HL-60/S4 treated with retinoic acid at 250 ng/mL for 4 days and 3 days (cell line): ENCODE results near the gene BAHCC1.

ENCODE experiments used
- in situ Hi-C: fragments of 300-500 bp; cut with MboI; formaldehyde crosslinking; loops from 2 replicates; pipeline ENCODE4 v1.7.0; 2022; ENCODE audit warnings: low sequenced_read_pairs

BAHCC1 gene

DNA sequence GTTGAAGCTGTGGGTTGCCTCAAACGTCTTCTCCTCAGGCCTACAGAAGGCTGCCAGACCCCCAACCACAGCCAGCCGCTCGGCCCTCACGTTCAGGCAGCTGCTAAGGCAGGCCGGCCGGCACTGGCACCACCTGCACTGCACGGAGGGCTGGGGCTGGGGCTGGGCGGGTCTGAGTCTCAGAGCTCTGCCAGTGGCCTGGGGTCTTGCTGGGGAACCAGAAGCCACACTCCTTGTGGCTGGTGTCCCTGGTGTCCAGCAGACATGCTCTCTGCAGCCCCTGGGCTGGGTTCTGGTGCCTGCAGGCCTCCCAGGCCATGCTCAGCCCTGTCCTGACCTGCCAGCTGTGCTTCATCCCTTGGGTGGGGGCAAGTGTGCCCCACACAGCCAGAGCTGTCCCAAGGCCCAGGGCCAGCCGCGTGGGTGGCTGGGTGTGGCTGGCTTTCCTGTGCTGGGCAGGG, 42.0 kb downstream of the BAHCC1 start:
- in situ Hi-C loops = no loop called here

DNA sequence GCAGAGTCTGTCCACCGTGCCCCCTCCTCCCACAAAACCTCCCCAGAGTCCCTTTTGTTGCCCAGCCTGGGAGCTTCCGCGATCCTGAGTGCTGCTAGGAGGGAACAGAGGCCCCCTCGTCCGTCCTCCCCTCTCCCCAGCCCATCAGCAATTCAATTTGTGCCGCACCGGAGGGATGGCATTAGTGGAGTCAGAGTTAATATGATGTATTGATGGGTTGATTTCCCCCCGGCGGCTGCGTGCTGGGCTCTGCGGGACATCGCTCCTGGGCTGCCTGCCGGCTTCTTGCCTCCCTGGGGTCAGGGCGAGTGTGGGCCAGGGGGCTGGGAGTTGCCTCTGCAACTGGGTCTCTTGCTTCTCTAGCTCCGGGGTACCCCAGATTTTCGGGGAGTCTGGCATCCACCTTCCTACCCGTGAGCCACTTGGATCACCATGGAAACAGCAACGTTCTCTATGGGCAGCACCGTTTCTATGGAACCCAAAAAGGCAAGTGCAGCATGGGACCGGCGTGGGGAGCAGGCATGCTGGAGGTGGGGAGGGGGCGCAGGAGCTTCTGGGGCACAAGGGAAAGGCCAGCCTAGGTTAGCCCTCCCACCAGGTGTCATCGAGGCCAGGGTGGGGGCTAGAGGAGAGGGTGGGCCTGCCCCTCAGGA, 42.9 kb downstream of the BAHCC1 start:
- in situ Hi-C loops = no loop called here

DNA sequence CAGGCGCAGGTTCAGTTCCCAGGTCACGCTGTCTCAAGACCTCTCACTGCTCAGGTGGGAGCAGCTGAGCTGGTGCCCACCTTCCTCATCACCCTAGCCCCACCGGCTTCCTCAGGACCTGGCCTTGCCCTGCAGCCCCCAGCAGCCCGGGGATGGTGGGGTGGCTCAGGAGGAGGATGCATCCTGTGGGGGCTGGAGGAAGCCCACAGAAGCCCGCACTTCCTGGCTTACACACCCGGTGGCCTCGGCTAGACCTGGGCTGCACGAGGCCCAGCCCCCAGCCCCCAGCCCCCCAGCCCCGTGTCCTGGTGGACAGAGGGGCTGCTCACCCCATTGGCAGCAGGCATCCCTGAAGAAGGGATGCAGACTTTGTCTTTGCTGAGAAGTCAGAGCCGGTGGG, 43.4 kb downstream of the BAHCC1 start:
- in situ Hi-C loops = no loop called here

GRCh38 chr17:81440051-81440471, 44.8 kb downstream of the BAHCC1 start:
- in situ Hi-C loops = no loop called here

DNA sequence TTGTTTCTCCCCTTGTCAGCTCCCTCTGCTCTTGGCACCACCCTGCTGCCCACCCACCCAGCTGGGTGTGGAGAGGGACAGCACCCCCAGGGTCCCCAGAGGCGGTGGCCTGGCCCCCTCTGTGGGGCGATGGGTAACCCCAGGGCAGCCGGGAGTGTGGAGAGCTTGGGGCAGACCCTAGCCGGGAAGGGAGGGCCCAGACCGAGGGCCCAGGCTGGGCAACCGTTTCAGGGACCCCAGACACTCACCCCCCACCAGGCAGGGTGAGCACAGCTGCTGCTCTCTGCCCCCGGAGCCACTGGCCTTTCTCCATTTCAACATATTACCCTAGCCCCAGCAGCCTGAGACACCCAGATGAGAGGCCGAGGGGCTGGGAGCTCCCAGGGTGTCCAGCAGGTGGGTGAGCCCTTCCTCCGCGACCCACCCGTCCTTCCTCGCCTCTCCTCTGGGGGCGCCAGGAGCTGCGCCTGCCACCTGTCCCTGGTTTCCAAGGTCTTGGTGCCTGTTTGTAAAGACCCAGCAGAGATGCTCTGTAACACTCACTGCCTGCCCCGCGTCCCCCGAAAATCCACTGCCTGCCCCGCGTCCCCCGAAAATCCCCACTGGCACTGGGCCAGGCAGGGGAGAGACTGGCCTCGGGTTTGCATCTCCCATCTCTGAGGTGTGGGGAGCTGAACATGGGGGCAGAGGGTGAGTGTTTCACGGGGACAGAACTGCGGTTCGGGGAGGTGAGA, 45.4 kb downstream of the BAHCC1 start:
- in situ Hi-C loops = no loop called here

DNA sequence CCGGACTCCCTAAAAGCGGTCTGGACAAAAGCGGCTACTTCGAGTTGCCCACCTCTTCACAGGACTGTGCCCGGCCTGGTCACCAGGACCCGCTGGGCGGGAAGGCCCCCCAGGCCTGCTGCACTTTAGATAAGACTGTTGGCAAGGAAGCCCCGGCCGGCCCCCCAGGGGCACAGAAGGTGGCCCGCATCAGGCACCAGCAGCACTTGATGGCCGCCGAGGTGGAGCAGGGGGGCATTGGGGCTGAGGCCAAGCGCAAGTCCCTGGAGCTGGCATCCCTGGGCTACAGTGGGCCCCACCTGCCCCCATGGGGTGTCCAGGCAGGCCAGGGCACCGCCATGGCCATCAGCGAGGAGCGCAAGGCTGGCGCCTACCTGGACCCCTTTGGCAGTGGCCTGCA, 47.5 kb downstream of the BAHCC1 start:
- in situ Hi-C loops = no loop called here

DNA sequence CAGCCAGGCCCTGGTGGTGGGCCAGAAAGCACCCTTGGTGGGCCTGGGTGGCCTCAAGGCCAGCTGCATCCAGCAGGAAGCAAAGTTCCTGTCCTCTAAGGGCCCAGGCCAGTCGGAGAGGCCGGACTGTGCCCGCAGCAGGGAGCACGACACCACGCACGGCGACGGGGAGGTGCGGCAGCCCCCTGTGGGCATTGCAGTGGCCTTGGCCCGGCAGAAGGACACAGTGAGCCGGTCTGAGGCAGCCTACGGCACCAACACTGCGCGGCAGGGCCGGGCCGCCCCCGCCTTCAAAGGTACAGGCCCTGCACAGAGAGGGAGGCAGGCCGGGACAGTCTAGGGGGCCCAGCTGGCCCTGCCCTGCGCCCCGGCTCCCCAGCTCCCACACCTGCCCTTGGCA, 48.0 kb downstream of the BAHCC1 start:
- in situ Hi-C loops = no loop called here

GRCh38 chr17:81444610-81445339, 49.5 kb downstream of the BAHCC1 start:
- in situ Hi-C loops = no loop called here

DNA sequence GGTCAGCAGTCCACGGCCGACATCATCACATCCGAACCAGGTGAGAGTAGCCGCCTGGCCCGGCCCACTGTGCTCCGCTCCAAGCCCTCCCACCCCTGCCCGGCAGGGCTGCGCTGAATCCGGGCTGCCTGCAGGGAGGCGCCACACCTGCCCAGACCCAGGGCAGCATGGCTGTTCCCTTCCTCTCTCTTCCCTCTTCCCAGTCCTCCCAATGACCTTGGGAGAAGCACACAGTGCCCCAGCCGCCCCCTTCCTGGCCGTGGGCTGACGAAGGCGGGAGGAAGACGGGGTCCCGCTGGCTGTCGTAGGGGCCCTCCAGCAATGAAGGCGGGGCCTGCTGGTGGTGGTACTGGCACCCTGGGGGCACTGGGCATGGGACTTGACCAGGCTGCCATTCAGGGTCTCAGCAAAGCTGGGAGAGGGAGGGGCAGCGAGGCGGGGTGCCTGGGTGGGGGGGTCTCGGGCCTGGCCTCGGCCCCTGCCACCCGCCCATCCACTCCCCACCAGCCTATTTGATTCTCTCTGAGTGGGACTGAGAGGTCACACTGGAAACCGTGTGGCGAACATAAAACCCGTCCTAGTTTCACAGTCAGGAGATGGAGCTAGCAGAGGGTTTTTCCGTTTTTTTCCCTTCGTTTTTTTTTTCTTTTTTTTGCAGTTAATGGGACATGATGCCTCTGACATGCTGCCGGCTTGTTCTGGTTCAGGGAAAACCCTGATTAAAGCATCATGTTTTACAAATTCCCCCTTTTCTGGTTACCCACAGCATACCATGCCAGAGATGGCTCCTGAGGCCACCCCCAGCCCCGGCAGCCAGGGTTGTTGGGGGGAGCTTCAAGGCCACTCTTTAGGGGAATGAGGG, 50.6 kb downstream of the BAHCC1 start:
- in situ Hi-C loops = no loop called here

- in situ Hi-C loops = no loop called here
Measured at GRCh38 chr17:81447331-81447933, 52.2 kb downstream of the BAHCC1 start.

DNA sequence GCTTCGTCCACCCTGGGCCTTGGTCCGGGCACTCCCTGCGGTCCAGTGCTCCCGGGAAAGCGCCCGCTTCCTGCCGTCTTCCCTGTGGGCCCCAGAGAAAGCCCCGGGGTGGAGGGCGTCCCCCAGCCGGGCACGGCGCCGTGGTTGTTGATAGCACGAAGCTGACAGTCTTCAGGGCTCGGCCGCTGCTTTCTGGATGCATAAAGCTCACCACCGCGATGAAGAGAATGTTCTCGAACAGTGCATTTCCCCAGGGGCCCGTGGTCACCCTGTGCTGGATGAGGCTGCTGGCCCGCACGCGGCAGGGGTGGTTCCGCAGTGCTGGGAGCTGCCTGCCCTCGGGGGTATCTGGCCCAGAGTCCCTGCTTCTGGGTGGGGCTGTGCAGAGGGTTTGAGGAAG, 53.2 kb downstream of the BAHCC1 start:
- in situ Hi-C loops = no loop called here

GRCh38 chr17:81448950-81449349, 53.7 kb downstream of the BAHCC1 start:
- in situ Hi-C loops = no loop called here

DNA sequence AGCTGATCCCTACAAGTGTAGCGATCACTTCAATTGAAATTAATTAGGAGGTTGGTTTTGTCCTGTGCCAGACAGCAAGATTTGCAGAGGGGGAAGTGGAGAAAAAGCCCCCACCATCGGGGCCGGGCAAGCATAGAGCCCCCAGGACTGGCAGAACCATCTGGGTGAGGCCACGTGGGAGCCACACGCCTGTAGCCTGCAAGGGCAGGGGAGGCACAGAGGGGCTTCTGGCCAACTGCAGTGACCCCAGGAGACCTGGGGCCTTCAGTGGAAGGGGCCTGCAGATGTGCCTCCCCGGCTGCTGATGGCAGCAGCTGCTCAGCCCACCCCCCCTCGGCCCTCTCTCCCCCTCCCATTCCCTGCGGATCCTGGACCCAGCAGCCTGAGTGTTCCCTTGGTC, 54.1 kb downstream of the BAHCC1 start:
- in situ Hi-C loops = no loop called here

DNA sequence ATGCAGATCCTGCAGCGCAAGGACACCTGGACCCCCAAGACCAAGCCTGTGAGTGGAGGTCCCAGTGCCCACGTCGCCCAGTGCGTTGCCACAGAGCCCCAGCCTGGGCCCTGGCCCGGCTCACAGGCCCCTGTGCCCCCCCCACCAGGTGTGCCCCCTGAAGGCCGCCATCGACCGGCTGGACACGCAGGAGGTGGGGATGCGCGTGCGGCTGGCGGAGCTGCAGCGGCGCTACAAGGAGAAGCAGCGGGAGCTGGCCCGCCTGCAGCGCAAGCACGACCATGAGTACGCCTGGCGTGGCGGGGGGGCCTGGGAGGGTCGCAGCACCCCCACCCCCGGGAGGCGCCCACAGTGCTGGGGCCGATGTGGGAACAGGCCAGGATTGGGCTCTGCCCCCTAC, 56.6 kb downstream of the BAHCC1 start:
- in situ Hi-C loops = no loop called here

GRCh38 chr17:81452551-81452950, 57.3 kb downstream of the BAHCC1 start:
- in situ Hi-C loops = no loop called here

DNA sequence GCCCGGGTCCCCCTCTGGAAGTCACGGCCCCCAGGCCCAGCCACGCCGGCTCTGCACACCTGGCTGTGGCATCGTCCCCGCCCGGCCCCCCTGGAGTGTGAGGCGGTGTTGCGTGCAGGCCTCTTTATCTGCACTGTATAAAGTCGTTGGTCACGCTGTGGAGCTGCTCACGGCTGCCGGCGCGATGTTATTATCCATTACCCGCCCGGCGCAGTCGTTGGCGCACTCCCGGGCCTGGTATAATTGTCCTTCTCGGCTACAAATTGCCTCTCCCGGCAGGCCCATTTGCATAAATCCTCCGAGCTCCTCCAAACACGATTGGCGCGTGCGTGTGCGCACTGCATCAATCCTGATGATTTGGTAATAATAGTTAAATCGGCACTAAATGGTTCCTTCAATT, 57.8 kb downstream of the BAHCC1 start:
- in situ Hi-C loops = no loop called here

GRCh38 chr17:81453712-81454111, 58.5 kb downstream of the BAHCC1 start:
- in situ Hi-C loops = no loop called here

GRCh38 chr17:81454473-81454872, 59.2 kb downstream of the BAHCC1 start:
- in situ Hi-C loops = no loop called here

DNA sequence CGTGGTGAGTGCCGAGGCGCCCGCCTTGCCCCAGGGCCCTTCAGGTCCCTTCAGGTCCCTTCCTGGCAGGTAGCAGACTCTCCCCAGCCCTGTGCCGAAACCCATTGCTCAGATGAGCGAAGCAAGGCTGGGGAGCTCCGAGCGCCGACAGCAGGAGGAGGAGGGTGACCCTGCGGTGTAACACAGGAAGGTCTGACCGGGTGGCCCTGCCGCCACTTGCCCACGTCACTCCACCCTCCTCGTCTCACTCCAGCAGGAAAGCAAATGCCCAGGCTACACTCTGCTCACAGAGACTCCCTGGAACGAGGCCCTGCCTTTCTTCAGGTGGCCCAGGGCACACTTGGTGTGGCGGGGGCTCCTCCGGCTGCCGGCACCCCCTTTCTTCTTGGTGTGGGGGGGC, 60.1 kb downstream of the BAHCC1 start:
- in situ Hi-C loops = no loop called here

DNA sequence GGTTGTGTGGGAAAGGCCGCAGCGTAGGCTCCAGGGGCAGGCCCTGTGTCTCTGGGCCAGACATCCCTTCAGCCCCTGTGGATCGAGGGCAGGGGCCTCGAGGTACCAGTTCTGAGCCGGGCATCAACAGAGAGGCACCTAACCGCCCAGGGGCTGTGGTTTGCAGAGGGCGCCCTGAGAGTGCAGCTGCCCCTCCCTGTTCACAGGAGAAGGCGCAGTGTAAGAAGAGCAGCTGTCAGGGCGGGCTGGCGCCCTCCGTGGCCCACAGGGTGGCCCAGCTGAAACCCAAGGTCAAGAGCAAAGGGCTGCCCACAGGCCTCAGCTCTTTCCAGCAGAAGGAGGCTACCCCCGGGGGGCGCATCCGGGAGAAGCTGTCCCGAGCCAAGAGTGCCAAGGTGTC, 60.8 kb downstream of the BAHCC1 start:
- in situ Hi-C loops = no loop called here

DNA sequence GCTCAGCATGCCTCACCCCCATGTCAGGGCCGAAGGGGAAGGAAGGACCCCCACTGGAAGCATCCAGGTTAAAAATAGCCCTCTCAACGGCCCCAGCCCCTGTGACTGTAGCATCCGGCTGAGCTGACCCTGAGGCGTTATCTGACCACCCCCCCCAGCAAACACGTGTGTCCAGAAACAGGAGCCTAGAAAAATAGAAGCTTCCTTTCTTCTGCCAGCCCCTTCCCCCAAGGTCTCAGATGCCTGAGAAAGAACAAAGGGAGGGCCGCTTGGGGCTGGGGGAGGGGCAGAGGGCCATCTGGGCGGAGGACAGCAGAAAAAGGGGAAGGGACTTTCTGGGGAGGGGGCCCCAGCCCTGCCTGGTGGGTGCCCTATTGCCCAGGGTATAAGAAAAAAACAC, 61.5 kb downstream of the BAHCC1 start:
- in situ Hi-C loops = no loop called here
